D341Med (cell line): Measurements from ENCODE around the gene SNRPA1.
"Not testable (repeated sequence)": the region's sequence is repeated elsewhere in the genome, so short reads cannot be mapped to it uniquely, and the experiment has no call there.

Experiments
- DNase-seq: peaks from one replicate; pipeline ENCODE4 v3.0.0; 2012; ENCODE audit warnings: low spot score

SNRPA1 gene

DNA sequence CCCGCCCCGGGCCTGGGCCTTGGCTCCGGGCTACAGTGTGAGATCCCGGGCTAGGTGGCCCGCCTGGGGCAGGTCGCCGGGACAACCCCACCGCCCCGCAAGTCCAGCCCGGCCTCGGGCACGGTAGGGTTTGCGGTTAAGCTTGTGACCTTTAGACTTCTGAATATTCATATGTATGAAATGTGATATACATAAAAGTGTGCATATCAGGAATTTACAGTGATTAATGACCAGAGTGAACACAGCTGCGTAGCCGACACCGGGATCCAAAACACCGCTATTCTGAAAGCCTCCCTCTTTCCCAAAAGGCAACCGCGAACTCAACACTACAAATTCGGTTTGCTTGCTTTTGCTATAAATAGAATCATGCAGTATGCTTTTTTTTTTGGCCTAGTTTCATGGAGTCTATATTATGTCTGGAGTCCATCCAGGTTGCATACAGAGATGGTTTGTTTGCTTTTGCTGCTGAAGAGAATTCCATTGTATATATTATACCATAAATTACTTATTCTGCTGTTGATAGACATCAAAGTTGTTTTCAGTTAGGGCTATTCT, 636 bp upstream of the SNRPA1 start:
- no peak for DNase-seq

DNA sequence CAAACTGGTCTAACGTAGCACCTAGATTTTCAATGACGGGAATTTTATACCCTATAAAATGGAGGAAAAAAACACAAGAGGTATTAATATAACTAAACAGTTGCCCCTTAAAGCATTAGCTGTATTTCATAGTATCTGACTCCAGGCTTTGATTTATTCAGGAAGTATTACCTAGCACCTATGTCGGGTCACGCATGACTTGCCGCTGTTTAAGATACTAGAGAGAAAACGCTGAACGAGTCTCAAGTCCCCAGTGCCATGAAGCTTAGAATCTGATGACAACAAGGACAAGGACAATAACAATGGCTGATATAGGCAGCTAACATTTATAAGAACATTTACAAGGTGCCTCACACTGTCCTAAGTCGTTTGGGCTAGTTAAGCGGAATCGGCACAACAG, 1.9 kb downstream of the SNRPA1 start:
- no peak for DNase-seq

DNA sequence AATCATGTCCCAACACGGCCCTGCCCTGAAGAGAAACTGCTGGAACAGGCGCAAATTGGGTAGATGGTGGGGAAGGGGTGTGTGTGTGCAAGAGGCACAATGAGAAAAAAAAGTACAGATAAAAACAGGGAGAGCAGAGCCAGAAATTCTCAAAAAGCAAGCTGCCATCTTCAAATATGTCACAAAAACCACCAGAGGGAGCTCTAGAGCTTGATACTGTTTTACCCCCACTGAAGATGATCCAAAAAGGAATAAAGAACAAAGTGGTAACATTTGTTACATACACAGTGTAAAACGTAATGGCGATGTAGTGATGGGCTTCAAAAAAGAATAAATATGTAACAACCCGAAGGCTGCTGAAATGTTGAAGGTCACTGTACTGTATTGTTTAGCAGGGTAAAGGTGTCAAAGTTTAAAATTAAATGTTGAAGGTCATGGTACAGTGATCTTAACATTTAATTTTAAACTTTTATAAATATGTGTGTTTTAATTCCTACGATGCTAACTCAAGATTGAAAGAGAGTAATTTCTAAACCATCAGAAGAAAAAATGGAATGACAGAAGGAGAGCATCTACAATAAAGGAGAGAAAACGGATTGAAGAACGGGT, 6.0 kb downstream of the SNRPA1 start:
- no peak for DNase-seq

DNA sequence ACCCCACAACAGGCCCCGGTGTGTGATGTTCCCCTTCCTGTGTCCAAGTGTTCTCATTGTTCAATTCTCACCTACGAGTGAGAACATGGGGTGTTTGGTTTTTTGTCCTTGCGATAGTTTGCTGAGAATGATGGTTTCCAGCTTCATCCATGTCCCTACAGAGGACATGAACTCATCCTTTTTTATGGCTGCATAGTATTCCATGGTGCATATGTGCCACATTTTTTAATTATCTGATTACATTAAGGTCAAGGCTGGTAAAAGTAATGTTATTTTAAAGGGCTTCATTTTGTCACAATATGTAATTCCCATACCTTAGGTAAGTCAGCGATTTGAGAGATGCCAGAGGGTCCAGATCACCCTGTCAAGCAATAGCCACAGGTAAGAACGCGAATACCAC, 7.7 kb downstream of the SNRPA1 start:
- DNase-seq: not testable (repeated sequence)

DNA sequence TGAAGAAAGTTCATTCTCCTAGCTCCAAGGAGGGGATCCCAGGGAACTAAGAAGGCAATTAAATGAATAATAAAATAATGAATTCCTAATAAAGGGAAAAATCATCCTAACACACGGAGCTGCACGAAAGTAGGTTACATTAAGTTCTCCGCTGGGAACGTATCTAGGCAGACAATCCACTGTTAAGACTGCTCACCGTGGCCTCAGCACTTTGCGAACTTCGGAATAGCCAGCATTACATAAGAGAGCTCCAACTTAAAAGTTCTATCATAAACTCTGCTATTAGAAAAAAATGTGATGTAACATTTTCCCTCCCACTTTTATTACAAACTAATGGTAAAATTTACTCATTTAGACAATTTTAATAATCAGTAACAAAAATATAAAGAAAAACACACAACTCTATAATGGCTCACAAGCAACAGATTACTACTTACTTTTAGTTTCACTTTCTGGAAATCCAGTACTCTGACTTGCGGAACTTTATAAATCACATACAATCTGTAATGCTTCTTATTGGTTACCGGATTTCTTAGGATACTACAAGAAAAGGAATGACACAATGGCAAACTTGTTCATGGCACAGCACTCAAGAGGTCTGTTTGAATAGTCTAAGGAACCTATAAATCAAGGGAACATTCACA, 8.5 kb downstream of the SNRPA1 start:
- DNase-seq: no peak

DNA sequence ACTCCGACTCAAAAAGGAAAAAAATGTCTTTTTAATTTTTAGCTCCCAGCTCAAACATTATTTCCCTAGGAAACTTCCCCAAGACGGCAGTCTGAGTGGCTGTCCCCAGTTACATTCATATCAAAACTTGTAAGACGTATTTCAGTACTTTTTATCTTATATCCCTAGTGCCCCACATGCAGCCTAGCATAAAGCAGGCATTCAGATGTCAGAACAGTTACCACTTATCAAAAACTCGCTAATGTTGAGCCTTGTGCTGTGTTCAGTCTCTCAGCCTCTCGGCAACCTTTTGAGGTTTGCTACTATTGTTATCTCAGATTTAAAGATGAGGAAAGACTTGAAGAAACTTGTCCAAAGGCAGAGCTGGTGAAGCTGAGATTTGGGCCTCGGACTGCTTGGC, 11.1 kb downstream of the SNRPA1 start:
- no peak for DNase-seq

DNA sequence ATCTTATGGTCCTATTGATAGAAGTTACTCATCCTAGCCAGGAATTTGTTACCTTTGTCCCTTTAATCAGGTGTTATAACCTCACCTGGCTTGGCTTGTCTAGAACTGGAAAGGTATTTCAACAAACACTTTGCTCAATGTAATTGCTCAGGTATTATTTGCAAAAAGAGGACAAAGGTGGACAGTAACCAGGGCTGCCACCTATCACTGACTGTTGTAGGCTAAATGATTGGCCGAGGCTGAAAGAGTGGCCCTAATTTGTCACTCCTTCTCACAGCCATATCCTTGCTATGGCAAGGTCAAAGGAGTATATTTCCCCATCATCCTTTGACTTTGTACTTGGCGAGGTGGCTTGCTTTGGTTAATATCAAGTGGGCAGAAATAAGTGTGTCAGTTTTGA, 15.0 kb downstream of the SNRPA1 start:
- DNase-seq: no peak

DNA sequence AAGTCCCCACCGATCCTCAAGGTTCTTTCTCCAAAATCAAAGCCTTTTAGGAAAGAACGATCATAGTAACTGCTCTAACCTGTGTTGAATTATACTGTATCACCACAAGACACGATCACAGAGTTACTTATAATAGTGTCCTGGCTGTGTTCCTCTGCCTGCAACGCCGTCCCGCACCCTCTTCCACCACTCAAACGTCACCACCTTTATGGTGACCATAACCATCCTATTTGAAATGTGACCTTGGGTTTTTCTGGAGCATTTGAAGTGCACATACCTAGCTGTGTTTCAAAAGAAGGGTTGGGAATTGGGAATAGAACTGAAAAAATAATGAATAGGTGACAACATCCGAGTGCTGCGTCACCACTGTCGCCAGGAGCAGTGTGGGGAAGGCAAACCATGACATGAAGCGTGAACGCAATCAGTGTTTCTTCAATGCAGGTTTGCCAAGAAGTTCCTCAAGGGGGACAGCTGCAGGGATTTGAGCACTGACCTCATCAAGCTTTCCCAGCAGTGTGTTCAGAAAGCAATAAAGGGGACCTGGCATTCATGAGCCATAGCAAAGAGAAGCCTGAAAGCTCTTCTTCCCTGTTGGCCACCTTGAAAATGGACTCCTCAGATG, 17.0 kb downstream of the SNRPA1 start:
- no peak for DNase-seq

DNA sequence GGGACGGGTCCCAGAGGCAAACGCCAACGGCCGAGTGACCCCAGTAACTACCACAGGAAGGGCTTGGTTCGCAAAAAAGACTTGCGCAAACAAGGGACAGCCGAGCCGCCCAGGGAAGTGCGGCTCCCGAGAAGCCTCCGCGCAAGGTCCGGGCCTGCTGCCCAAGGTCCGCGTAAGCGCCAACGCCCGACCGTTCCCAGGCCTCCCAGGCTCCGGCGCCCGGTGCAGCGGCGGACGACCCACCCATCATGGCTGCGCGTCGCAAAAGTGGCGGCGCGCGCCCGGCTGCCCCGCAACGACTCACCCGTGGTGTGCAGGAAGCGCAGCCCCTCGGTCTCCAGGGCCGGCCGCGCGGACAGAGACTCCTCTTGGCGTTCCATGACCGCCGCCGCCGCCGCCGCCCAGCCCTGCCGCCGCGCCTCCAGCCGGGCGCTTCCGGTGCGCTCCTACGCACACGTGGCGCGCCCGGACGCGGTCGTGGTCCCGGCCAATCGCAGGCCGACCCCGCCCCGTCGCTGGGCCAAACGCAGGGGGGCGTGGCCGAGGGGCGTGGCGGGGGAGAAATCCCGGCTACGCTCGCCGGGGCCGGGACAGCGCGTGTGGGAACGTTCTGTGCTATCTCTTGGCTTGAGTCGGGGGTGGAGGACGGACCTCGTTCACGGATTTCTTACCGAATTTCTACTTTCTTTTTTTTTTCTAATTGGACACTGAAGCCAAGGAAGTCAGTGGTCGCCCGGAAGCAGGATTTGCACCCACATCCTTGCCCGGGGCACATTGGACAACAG, 17.8 kb downstream of the SNRPA1 start, which contains the start of gene SELENOS:
TSS of gene SELENOS (minus strand) at position 448 of the 785 bp plus-strand sequence. CDS start at position 380, 68 bp downstream.
- DNase-seq: peak; percentile 98

DNA sequence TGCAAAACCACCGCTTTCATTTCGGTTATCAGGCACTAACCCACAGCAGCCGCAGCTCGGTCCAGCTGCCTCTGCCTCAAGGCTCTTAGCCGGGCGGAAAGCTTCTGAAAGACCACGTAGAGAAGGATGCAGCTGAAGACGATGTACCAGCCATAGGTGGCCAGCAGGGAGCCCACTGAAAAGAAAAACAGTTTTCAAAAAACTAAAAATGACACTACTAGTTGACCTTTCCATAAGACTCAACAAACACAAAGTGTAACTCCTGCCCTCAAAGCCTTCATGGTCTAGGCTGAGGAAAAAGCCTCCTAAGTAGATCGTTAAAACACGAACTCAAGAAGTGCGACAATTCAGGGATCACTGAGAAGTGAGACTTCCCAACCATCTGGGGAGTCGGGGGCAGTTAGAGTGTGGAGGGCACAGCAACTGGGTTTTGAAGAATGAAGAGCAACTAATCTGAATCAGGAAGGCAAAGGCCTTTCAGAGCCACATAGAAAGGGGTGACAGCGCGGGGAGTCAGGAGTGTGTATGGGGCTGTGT, 18.5 kb downstream of the SNRPA1 start:
- DNase-seq: peak; percentile 62

DNA sequence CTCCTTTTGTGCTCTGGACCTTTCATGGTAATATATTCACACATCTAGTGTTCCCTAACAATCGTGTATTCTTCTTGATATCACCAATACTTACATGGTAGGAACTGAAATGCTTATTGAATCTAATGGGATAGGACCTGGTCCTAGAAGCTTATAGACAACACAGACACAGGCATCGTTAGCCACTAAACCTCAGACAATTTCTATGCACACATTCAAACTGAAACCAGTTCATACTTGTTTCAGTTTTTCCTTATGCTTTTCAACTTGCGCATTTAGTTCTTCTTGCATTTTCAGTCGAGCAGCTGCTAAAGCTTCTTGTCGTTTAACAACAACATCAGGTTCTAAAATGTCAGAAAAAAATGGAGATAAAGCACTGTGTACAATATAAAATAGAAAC, 20.0 kb downstream of the SNRPA1 start:
- no peak for DNase-seq

DNA sequence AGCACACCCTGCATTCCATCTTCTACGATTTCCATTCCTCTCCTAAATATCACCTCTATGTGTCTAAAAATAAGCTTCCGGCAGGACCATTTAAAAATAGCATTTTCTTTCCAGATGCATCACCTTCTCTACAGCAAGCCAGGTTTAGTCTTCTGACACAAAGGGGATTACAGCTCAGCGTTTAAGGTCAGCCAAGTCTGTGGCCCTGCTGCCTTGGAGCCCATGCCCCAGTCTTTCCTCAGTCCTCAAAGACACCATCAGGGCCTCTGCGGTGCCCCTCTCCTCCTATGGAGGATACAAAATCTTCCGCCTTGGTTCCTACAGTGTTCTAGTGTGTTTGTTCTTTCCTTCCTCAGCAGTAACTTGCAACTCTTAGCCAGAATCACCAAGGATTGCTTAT, 21.5 kb downstream of the SNRPA1 start:
- no peak for DNase-seq

DNA sequence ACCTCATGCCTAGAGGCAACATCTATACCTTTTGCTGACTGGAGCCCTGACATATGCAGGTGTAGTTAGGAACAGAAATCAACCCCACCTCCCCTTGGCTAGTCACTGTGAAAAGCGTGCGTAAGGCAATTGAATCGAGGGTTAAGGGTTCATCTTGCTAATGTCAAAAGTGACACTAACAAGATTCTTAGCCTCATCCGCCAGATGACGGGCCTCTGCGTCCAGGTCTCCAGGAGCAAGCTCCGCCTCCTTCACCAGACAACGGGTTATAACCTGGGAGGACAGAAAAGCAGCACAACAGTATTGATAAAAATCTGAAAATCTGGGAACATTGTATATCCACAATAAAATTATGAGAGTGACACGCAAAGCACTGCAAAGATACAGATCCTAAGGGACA, 22.5 kb downstream of the SNRPA1 start:
- DNase-seq: no peak

DNA sequence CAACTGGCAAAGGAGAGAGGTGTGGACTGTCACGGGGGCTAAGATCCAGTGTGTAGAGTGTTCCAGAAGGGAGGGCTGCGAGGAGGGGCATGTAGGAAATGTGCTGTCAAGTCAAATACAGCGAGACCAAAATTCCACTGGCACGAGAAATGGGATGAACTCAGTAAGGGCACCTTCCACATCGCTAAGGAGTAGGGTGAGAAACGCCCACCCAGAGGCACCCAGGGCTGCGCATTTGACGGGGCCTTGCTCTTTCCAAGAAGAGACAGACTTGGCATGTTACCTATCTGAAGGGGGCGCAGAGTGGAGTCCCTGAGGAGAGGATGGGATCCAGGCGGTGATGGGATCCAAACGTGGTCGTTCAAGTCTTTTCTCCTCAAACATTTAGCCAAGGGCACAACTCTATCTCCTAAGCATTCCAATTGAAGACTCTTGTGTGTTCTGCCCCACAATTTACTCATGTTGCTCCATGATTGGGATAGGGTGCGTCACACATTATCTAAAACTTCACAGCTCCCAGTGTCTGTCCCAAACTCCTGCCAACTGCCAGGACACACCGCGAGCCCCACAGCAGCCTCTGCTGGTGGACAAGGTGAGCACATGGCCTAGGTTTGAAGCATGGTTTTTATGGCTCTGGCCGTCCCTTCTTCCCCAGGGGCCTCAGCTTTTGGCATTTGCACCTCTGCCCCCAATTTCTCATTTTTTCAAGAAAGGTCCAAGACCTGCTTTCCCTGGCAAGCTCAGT, 25.4 kb downstream of the SNRPA1 start:
- DNase-seq: no peak

DNA sequence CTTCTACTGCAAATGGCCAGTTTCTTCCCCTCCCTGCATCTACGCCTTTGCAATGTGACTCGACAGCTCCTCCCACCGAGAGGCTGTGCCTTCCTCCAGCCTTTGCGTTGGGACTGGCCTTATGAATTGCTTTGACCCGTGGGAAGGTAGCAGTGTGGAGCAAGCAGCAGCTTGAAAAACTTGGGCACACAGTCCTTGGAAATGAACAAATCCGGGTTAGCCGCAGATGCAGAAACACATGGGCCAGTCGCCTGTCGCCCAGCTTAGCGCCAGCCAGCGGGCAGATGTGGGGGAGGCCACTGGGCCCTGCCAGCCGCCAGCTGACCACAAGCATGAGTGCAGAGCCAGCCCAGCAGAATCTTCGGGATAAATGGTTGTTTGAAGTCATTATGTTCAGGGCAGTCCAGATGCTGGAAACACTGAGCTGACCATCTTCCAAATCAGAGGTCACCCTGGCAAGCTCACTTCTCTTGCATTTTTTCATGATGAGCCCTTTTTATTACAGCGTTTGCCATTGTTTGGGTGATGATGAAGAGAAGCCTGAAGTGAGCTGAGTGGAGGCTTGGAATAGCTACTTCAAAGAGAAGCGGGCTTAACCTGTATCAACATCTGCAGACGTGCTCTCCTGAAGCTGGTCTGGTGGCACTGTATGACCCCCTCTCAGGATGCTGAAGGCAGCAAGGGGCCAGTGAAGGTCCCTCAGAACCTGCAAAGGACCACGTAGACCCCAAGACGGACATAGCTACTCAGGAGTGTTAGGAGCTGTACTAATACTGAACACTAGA, 27.5 kb downstream of the SNRPA1 start:
- no peak for DNase-seq

DNA sequence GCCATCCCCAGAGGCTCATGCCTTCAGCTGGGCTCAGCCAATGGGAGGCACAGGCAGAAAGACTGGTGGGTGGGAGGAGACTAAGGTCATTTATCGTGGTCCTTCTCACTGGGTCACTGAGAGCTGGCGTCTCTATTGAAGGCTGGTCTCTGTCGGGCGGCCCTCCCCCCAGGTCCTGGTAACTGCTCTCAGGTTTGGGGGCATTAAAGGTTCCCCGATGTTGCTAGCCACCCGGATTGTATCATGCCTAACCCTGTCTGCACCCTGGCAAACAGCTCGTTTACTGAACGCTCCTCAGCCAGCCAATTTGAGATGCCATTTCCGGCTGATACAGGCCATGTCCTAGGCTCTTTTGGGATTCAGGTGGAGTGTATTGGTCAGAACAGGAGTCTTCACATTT, 28.3 kb downstream of the SNRPA1 start:
- DNase-seq: no peak

DNA sequence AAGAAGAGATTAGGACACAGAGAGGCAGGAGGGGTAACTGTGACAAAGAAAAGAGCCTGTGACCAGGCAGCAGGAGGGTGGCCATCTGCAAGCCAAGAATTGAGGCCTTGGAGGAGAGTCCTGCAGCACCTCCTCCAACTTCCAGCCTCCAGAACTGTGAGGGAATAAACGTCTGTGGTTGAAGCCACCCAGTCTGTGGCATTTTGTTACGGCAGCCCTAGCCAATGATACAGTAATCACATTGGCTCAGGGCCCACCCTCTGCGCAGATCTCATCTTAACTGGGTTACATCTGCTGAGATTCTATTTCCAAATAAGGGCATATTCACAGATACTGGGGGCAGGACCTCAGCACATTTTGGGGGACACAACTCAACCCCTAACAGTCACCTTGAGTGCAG, 29.0 kb downstream of the SNRPA1 start:
- DNase-seq: no peak

DNA sequence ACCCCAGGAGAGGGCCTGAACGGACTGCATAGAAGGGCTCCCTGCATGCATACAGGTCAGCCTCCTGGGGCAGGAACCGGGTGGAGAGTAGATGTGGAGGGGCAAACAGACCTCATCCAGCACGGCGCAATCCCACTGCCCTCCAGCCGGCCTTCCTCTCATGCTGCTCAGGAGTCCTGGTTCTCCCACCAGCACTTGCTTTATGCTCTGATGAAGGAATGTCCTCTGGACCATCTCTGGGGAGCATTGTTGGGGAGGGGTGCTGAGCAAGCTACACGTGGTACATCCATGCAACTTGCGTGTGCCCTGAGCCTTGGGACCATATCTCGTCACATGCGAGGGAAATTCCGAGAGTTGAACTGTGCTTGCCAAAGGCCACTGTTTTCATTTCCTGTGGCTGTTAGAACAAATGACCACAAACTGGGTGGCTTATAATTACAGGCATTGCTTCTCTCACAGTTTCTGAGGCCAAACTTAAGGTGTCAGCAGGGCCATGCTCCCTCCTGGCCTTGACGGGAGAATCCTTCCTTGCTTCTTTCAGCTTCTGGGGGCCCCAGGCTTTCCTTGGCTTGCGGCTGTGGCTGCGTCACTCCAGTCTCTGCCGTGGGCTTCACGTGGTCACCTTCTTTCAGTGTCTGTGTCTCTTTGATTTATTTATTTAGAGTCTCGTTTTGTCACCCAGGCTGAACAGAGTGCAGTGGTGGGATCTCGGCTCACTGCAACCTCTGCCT, 30.0 kb downstream of the SNRPA1 start:
- DNase-seq: no peak

DNA sequence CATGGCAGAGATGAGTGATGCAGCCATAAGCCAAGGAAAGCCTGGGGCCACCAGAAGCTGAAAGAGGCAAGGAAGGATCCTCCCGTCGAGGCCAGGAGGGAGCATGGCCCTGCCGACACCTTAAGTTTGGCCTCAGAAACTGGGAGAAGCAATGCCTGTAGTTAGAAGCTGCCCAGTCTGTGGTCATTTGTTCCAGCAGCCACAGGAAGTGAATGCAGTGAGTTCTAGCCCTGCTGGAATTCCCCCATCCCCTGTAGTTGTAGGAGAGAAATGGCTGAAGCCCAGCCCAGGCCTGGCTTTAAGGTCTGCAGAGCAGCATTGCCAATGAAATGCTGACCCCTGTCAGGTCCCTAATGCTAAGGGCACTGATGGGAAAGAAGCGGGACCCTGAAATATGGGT, 31.0 kb downstream of the SNRPA1 start:
- DNase-seq: no peak

DNA sequence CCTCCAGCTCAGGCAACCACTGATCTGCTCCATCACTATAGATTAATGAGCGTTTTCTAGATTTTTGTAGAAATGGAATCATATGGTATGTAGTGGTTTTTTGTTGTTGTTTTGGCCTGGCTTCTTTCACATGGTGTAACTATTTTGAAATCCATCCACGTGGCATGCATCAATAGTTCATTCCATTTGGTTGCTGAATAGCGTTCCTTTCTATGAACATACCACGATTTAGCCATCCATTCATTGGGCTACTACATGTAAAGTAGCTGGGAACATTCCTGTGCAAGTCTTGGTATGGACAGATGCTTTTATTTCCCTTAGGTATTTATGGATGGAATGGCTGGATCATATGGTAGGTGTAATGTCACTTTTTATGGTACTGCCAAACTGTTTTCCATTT, 32.5 kb downstream of the SNRPA1 start:
- DNase-seq: no peak
